ENCODE measurements around the gene KCNH6.

DNA sequence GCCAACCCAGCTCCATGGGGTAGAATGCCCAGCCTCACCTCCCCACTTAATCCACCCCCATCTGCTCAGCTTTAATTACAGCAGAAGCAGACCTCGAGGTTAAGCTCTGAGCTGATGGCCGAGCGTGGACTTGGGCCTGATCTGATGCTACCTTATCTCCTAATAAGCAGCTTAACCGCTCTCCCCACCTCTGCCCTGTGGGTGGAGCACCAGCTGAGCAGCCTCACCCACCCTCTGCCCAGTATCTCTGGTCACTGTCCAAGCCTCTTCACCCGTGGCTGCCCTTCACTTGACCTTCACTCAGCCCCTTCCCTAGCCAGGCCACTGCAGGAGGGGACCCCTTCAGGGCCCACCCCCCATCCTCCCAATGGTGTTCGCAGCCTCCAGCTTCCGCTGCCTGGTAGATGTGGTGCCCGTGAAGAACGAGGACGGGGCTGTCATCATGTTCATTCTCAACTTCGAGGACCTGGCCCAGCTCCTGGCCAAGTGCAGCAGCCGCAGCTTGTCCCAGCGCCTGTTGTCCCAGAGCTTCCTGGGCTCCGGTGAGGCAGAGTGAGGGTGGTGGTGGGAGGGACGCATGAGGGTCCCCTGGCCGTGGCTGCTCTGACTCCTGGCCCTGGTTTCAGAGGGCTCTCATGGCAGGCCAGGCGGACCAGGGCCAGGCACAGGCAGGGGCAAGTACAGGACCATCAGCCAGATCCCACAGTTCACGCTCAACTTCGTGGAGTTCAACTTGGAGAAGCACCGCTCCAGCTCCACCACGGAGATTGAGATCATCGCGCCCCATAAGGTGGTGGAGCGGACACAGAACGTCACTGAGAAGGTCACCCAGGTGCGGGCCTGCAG lies 6.8 kb downstream of the KCNH6 start:
- TF ChIP-seq, protein P1, sequence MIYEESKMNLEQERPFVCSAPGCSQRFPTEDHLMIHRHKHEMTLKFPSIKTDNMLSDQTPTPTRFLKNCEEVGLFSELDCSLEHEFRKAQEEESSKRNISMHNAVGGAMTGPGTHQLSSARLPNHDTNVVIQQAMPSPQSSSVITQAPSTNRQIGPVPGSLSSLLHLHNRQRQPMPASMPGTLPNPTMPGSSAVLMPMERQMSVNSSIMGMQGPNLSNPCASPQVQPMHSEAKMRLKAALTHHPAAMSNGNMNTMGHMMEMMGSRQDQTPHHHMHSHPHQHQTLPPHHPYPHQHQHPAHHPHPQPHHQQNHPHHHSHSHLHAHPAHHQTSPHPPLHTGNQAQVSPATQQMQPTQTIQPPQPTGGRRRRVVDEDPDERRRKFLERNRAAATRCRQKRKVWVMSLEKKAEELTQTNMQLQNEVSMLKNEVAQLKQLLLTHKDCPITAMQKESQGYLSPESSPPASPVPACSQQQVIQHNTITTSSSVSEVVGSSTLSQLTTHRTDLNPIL (CRISPR knock-in tag; IDR thresholded peaks at IDR 0.05; ENCODE audit: low read depth), result no peak
- no peak for TF ChIP-seq ZFP30 (CRISPR knock-in tag; IDR thresholded peaks at IDR 0.05)
- TF ChIP-seq OSR1 (CRISPR knock-in tag; IDR thresholded peaks at IDR 0.05), result no peak

Data from SK-N-SH treated with all-trans-retinoic acid at 6 μM for 48 hours (cell line).